ENCODE measurements around the gene TMEM208.

Gene TMEM208

GRCh38 chr16:67228905-67229304 is 2.0 kb downstream of the TMEM208 start:
- DNase-seq (ENCODE audit: low read depth), result no peak
- no peak for TF ChIP-seq CTCF (IDR thresholded peaks at IDR 0.05; ENCODE audit: insufficient read depth, low read depth, low read length, missing control alignments)
- no peak overlapping the region for H3K4me3 ChIP-seq (ENCODE audit: low read length)

- no peak overlapping the region for H3K4me3 ChIP-seq (ENCODE audit: low read length)
- DNase-seq (ENCODE audit: low read depth), result no peak
- no peak for TF ChIP-seq CTCF (IDR thresholded peaks at IDR 0.05; ENCODE audit: insufficient read depth, low read depth, low read length, missing control alignments)
These were observed 3.2 kb downstream of the TMEM208 start for GRCh38 chr16:67229906-67230808.

- no peak for DNase-seq (ENCODE audit: low read depth)
- no peak for TF ChIP-seq CTCF (IDR thresholded peaks at IDR 0.05; ENCODE audit: insufficient read depth, low read depth, low read length, missing control alignments)
- no peak overlapping the region for H3K4me3 ChIP-seq (ENCODE audit: low read length)
These were observed 4.1 kb downstream of the TMEM208 start for GRCh38 chr16:67230809-67231660.

- no peak for DNase-seq (ENCODE audit: low read depth)
- no peak overlapping the region for H3K4me3 ChIP-seq (ENCODE audit: low read length)
- TF ChIP-seq CTCF (IDR thresholded peaks at IDR 0.05; ENCODE audit: insufficient read depth, low read depth, low read length, missing control alignments), result no peak
These were observed 6.7 kb downstream of the TMEM208 start for GRCh38 chr16:67233596-67233995.

- DNase-seq (ENCODE audit: low read depth), result no peak
- no peak overlapping the region for H3K4me3 ChIP-seq (ENCODE audit: low read length)
- TF ChIP-seq CTCF (IDR thresholded peaks at IDR 0.05; ENCODE audit: insufficient read depth, low read depth, low read length, missing control alignments), result no peak
These were observed 7.3 kb downstream of the TMEM208 start for GRCh38 chr16:67234180-67234597.

GRCh38 chr16:67235816-67236562 is 9.1 kb downstream of the TMEM208 start:
- H3K4me3 ChIP-seq (ENCODE audit: low read length), result no peak overlapping the region
- peak; percentile 53 for DNase-seq (ENCODE audit: low read depth)
- no peak for TF ChIP-seq CTCF (IDR thresholded peaks at IDR 0.05; ENCODE audit: insufficient read depth, low read depth, low read length, missing control alignments)

Measured in epithelial cell of esophagus (primary cell).